Liver (tissue), 9 donors: ENCODE measurements around the gene GUCY2F. TPM values are rescaled to one million over a fixed set of nuclear protein-coding genes. Genes with fewer than 3 reads are reported as not detected.

ENCODE experiments used
- DNase-seq: peaks from one replicate; pipeline ENCODE4 v3.0.0-alpha.2; 2017; ENCODE audit warnings: low spot score
- H3K27ac ChIP-seq, 2 donors: one replicate each; pipeline ENCODE4 v1.7.0; 2013; ENCODE audit warnings: inconsistent platforms in 2 of 2, low read length in 2 of 2, control low read depth in 1 of 2, low read depth in 1 of 2, mild to moderate bottlenecking in 1 of 2
- H3K27me3 ChIP-seq, 4 donors: one replicate each; pipeline versions ENCODE4 v1.6.1 to v1.7.0; 2013; ENCODE audit warnings: low read length in 3 of 4, inconsistent platforms in 1 of 4, mild to moderate bottlenecking in 1 of 4, moderate library complexity in 1 of 4; ENCODE audit not compliant: control insufficient read depth in 4 of 4, insufficient read depth in 4 of 4
- H3K36me3 ChIP-seq, 4 donors: one replicate each; pipeline versions ENCODE4 v1.6.1 to v1.7.0; 2013; ENCODE audit warnings: low read length in 3 of 4, mild to moderate bottlenecking in 3 of 4, low read depth in 1 of 4, moderate library complexity in 1 of 4; ENCODE audit not compliant: control insufficient read depth in 4 of 4, insufficient read depth in 3 of 4
- H3K4me1 ChIP-seq, 4 donors: one replicate each; pipeline versions ENCODE4 v1.6.1 to v1.7.0; 2013; ENCODE audit warnings: low read length in 3 of 4, mild to moderate bottlenecking in 3 of 4, moderate library complexity in 1 of 4; ENCODE audit not compliant: control insufficient read depth in 4 of 4, insufficient read depth in 4 of 4
- H3K4me3 ChIP-seq, 3 donors: one replicate each; pipeline versions ENCODE4 v1.6.1 to v1.7.0; 2013; ENCODE audit warnings: low read length in 3 of 3, control low read depth in 1 of 3, low read depth in 1 of 3, mild to moderate bottlenecking in 1 of 3
- H3K9ac ChIP-seq, 2 donors: one replicate each; pipeline ENCODE4 v1.7.0; 2013; ENCODE audit warnings: low read length in 2 of 2, mild to moderate bottlenecking in 2 of 2, moderate library complexity in 2 of 2, control low read depth in 1 of 2, low read depth in 1 of 2
- H3K9me3 ChIP-seq, 4 donors: one replicate each; pipeline versions ENCODE4 v1.6.1 to v1.7.0; 2013; ENCODE audit warnings: low read length in 3 of 4; ENCODE audit not compliant: control insufficient read depth in 4 of 4
- FOXA1 ChIP-seq: IDR thresholded peaks from 2 replicates; pipeline ENCODE4 v1.6.1; 2016; ENCODE audit warnings: antibody characterized with exemption
- FOXA2 ChIP-seq: IDR thresholded peaks from 2 replicates; pipeline ENCODE4 v1.6.1; 2016; ENCODE audit warnings: antibody characterized with exemption
- GABPA ChIP-seq, 2 donors: IDR thresholded peaks in 1 of 2; conservative IDR thresholded peaks in 1 of 2; 2 replicates each; pipeline ENCODE4 v1.6.1; 2016; ENCODE audit warnings: antibody characterized with exemption in 2 of 2, mild to moderate bottlenecking in 1 of 2, moderate library complexity in 1 of 2
- HNF4A ChIP-seq, 2 donors: conservative IDR thresholded peaks; 2 replicates each; pipeline ENCODE4 v1.6.1; 2016; ENCODE audit warnings: antibody characterized with exemption in 2 of 2, mild to moderate bottlenecking in 2 of 2
- JUND ChIP-seq, 2 donors: IDR thresholded peaks; 2 replicates each; pipeline ENCODE4 v1.6.1; 2016; ENCODE audit warnings: antibody characterized with exemption in 2 of 2
- NR2F2 ChIP-seq: IDR thresholded peaks from 2 replicates; pipeline ENCODE4 v1.6.1; 2016; ENCODE audit warnings: antibody characterized with exemption
- RAD21 ChIP-seq, 2 donors: IDR thresholded peaks; 2 replicates each; pipeline ENCODE4 v1.6.1; 2016; ENCODE audit warnings: antibody characterized with exemption in 2 of 2, mild to moderate bottlenecking in 2 of 2
- RXRA ChIP-seq, 2 donors: IDR thresholded peaks; 2 replicates each; pipeline ENCODE4 v1.6.1; 2017 to 2018; ENCODE audit warnings: antibody characterized with exemption in 2 of 2, mild to moderate bottlenecking in 1 of 2
- SP1 ChIP-seq: IDR thresholded peaks from 2 replicates; pipeline ENCODE4 v1.6.1; 2018; ENCODE audit warnings: antibody characterized with exemption, mild to moderate bottlenecking
- TAF1 ChIP-seq: conservative IDR thresholded peaks from 2 replicates; pipeline ENCODE4 v1.6.1; 2016; ENCODE audit warnings: antibody characterized with exemption, mild to moderate bottlenecking
- YY1 ChIP-seq: IDR thresholded peaks from 2 replicates; pipeline ENCODE4 v1.6.1; 2016; ENCODE audit warnings: antibody characterized with exemption, mild to moderate bottlenecking
- WGBS: extraction: QIAGEN DNeasy Blood & Tissue Kit; methylation state at CpG from one replicate; pipeline ENCODE4 v1.1.7; 2013; 5-methylcytosine and 5-hydroxymethylcytosine counted together
- polyA plus RNA-seq, 2 donors: library from polyadenylated mRNA; stranded (reverse) in 1 of 2; unstranded in 1 of 2; fragments of 200-250 nt in 1 of 2; fragments of >200 nt in 1 of 2; fragmentation: Nextera tagmentation in 1 of 2; extraction: Ambion mirVana in 1 of 2; gene quantifications; one replicate each; pipeline versions ENCODE4 v1.2.1 to v1.2.3, GENCODE V29; 2013 to 2015
- total RNA-seq, 2 donors: library from RNA; depleted of rRNA; stranded (reverse); fragments of >200 nt; gene quantifications; one replicate each; pipeline ENCODE4 v1.2.3, GENCODE V29; 2014
- TF ChIP-seq, protein P1 (sequence below): IDR thresholded peaks from 2 replicates; pipeline ENCODE4 v1.6.1; 2016; ENCODE audit warnings: antibody characterized with exemption, mild to moderate bottlenecking
- TF ChIP-seq, protein P2 (sequence below): IDR thresholded peaks from 2 replicates; pipeline ENCODE4 v1.6.1; 2016; ENCODE audit warnings: antibody characterized with exemption
- TF ChIP-seq, protein P3 (sequence below): IDR thresholded peaks from 2 replicates; pipeline ENCODE4 v1.6.1; 2016; ENCODE audit warnings: antibody characterized with exemption
- TF ChIP-seq, protein P4 (sequence below): IDR thresholded peaks from 2 replicates; pipeline ENCODE4 v1.6.1; 2016; ENCODE audit warnings: antibody characterized with exemption
- donor health status: healthy.
- donor health status: healthy.
- donor health status: healthy.
- donor health status: healthy.
- donor health status: healthy.

Gene GUCY2F
- total and polyA plus RNA-seq, 4 donors: under 0.01 TPM; not detected in 2

DNA sequence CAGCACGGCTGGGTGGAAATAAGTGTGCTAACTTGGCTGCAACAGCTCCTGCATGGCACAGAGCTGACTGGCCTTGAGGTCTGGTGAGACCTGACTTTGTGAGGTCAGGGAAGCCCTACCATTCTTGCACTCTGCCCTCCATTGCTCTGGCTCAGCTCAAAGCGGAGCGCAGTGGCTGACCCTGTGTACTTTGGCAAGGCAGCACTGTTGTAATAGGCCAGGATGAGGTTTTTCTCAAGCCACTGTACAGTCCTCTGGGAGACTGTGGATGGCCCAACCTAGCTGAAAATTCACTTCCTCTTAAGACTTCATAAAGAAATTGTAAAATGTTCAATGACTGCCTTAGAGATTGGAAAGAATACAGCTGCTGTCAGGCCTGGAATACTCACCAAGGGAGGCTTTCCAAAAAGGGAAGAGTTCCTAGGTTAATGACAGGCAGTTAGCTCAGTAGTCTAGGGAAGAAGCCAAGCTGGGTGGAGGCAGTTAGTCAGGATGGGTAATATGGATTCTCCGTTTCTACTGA, 129.8 kb downstream of the GUCY2F start (continued):
- TF ChIP-seq, protein P1, sequence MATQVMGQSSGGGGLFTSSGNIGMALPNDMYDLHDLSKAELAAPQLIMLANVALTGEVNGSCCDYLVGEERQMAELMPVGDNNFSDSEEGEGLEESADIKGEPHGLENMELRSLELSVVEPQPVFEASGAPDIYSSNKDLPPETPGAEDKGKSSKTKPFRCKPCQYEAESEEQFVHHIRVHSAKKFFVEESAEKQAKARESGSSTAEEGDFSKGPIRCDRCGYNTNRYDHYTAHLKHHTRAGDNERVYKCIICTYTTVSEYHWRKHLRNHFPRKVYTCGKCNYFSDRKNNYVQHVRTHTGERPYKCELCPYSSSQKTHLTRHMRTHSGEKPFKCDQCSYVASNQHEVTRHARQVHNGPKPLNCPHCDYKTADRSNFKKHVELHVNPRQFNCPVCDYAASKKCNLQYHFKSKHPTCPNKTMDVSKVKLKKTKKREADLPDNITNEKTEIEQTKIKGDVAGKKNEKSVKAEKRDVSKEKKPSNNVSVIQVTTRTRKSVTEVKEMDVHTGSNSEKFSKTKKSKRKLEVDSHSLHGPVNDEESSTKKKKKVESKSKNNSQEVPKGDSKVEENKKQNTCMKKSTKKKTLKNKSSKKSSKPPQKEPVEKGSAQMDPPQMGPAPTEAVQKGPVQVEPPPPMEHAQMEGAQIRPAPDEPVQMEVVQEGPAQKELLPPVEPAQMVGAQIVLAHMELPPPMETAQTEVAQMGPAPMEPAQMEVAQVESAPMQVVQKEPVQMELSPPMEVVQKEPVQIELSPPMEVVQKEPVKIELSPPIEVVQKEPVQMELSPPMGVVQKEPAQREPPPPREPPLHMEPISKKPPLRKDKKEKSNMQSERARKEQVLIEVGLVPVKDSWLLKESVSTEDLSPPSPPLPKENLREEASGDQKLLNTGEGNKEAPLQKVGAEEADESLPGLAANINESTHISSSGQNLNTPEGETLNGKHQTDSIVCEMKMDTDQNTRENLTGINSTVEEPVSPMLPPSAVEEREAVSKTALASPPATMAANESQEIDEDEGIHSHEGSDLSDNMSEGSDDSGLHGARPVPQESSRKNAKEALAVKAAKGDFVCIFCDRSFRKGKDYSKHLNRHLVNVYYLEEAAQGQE: no peak
- peak; percentile 47 for TF ChIP-seq FOXA1
- TF ChIP-seq, protein P2, sequence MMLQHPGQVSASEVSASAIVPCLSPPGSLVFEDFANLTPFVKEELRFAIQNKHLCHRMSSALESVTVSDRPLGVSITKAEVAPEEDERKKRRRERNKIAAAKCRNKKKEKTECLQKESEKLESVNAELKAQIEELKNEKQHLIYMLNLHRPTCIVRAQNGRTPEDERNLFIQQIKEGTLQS: no peak

DNA sequence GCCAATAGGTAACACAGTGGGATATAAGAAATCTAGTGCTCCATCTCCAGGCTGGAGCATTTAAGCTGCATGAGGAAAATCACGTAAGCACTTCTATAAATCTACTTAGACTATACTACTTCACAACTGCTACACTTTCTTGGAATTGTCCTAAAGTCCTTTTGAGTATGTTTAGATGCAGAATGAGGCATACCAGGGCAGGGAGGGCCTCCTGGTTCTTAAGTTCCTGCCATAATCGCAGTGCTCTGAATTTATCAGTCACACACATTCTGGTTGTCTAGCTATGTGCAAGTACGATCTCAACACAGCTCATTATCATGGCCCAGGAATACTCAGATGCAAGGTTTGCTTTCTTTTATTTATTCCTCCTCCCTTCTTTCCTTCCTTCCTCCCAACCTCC, 130.3 kb downstream of the GUCY2F start:
- H3K4me1 ChIP-seq: peaks cover 0 to 6% (median 0%) of the 10 kb centered on the region in 4 donors
- no peaks in the 10 kb centered on the region for H3K36me3 ChIP-seq
- DNase-seq: no peak
- TF ChIP-seq FOXA1 (no peak), TAF1 (no peak), NR2F2 (no peak), YY1 (no peak), HNF4A (conservative IDR thresholded peaks at IDR 0.05) (no peak), RAD21 (IDR thresholded peaks at IDR 0.05) (no peak), JUND (IDR thresholded peaks at IDR 0.05) (no peak), GABPA (IDR thresholded peaks at IDR 0.05 in 1 of 2, conservative IDR thresholded peaks at IDR 0.05 in 1 of 2) (no peak)
- TF ChIP-seq, protein P2: no peak
- TF ChIP-seq, protein P3, sequence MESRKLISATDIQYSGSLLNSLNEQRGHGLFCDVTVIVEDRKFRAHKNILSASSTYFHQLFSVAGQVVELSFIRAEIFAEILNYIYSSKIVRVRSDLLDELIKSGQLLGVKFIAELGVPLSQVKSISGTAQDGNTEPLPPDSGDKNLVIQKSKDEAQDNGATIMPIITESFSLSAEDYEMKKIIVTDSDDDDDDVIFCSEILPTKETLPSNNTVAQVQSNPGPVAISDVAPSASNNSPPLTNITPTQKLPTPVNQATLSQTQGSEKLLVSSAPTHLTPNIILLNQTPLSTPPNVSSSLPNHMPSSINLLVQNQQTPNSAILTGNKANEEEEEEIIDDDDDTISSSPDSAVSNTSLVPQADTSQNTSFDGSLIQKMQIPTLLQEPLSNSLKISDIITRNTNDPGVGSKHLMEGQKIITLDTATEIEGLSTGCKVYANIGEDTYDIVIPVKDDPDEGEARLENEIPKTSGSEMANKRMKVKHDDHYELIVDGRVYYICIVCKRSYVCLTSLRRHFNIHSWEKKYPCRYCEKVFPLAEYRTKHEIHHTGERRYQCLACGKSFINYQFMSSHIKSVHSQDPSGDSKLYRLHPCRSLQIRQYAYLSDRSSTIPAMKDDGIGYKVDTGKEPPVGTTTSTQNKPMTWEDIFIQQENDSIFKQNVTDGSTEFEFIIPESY: no peak
- no peaks in the 10 kb centered on the region for H3K9me3 ChIP-seq
- H3K9ac ChIP-seq: no peak overlapping the region
- H3K27ac ChIP-seq: no peak overlapping the region
- no peak overlapping the region for H3K4me3 ChIP-seq
- WGBS: 79% methylated on average over 3 of the region's 3 CpGs
- H3K27me3 ChIP-seq: no peaks in the 10 kb centered on the region

DNA sequence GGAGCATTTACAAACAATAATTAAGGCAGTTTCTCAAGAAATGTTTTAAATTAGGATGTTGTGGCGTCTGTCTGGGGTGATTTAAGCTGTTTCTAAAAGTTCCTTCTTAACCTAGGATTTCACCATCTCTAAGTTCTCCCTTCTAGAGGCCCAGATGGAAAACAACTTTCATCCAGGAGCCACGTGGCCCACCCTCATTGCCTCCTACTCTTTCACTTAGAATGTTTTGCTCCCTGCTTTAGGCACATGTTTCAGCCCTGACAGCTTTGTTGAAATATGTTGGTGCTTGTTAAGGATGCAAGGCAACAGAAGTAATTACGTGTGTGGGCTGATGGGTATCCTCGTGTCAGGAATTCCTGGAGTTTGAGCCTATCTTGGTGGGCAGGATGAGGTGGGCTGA, 131.3 kb downstream of the GUCY2F start:
- no peaks in the 10 kb centered on the region for H3K27me3 ChIP-seq
- H3K4me3 ChIP-seq: no peak overlapping the region
- TF ChIP-seq, protein P4, sequence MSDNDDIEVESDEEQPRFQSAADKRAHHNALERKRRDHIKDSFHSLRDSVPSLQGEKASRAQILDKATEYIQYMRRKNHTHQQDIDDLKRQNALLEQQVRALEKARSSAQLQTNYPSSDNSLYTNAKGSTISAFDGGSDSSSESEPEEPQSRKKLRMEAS: no peak
- TF ChIP-seq SP1: no peak
- TF ChIP-seq RXRA (IDR thresholded peaks at IDR 0.05): no peak
- TF ChIP-seq, protein P3: no peak
- TF ChIP-seq HNF4A (conservative IDR thresholded peaks at IDR 0.05): no peak
- TF ChIP-seq, protein P2: no peak
- no peak for TF ChIP-seq FOXA2
- TF ChIP-seq, protein P1: no peak
- no peak overlapping the region for H3K9ac ChIP-seq
- no peak overlapping the region for H3K27ac ChIP-seq
- no peaks in the 10 kb centered on the region for H3K36me3 ChIP-seq
- 79% methylated on average over 4 of the region's 4 CpGs for WGBS
- no peak for DNase-seq
- no peaks in the 10 kb centered on the region for H3K9me3 ChIP-seq
- H3K4me1 ChIP-seq: peaks cover 0 to 6% (median 0%) of the 10 kb centered on the region in 4 donors
